HG02798 (cell line): ENCODE data around the gene NSD1.
"Not testable (repeated sequence)": the region's sequence is repeated elsewhere in the genome, so short reads cannot be mapped to it uniquely, and the experiment has no call there.

Source experiments
- ATAC-seq: cut with Tn5 transposase; IDR thresholded peaks from one replicate; pipeline ENCODE4 v1.9.1; 2021; ENCODE audit warnings: mild to moderate bottlenecking; ENCODE audit not compliant: unreplicated experiment, poor library complexity

NSD1 gene

GRCh38 chr5:177212242-177212641, 78.7 kb downstream of the NSD1 start:
- ATAC-seq = no peak

- no peak for ATAC-seq
These were observed 87.0 kb downstream of the NSD1 start for GRCh38 chr5:177220576-177220975.

GRCh38 chr5:177222269-177222668, 88.7 kb downstream of the NSD1 start:
- ATAC-seq = no peak

GRCh38 chr5:177225798-177226197, 92.2 kb downstream of the NSD1 start:
- no peak for ATAC-seq

DNA sequence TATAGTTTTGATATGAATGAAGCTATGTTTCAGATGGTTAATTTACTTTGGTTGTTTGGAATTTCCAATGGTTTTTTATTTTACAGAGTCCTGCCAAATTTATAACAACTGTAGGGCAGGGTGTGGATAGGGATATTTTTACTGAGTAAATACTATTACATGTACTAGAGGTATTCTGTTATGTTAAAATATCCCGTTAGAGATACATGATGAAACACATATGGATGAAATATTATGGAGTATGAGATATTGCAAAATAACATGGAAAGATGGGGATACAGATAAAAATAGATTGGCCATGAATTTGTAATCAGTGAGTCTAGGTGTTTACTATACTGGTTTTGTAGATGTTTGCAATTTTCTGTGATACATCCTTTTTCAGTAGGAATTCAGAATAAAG, 93.3 kb downstream of the NSD1 start:
- ATAC-seq = no peak

- no peak for ATAC-seq
These were observed 95.2 kb downstream of the NSD1 start for GRCh38 chr5:177228751-177229150.

DNA sequence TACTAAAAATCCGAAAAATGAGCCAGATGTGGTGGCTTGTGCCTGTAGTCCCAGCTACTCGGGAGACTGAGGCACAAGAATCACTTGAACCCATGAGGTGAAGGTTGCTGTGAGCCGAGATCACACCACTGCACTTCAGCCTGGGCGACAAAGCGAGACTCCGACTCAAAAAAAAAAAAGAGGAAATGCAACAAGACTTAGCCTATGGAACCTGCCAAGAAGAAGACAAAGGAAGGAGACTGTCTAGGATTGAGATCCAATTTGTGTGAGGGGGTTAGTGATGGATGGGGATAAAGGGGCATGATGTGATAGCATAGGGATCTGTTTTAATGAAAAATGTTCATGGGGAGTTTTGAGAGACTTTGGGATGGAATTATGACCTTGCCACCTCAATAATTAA, 97.1 kb downstream of the NSD1 start:
- no peak for ATAC-seq

GRCh38 chr5:177231479-177232250, 98.1 kb downstream of the NSD1 start:
- ATAC-seq = no peak

DNA sequence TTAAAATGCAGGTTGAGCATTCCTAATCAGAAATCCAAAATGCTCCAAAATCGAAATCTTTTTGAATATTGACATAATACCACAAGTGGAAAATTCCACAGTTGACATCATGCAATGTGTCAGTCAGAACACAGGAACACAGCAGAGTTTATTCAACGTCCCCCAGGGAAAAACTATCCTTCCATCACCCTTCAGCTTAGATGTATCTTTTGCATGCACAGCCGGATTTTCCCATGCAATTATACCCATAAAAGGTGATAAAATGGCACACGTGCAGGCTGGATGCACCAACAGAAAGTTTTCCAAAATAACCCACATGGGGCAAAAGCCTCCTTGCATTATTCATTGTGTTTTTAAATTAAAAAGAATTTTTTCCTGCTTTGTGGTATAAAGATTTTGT, 98.8 kb downstream of the NSD1 start:
- no peak for ATAC-seq

DNA sequence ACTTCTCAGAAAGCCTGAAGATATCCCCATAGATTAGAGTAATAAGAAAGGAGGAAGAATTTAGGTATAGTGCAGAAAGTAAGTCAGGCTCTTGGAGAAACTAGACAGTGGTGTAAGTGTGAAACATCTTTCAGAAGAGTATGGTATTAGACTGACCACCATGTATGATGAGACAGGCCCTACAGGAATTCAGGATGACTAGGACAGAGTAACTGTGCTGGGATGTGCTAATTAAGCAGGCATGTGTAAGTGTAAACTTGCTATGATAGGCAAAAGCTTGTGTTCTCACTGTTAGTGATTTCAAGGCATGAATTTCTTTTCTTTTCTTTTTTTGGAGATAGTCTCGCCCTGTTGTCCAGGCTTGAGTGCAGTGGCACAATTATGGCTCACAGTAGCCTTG, 99.2 kb downstream of the NSD1 start:
- no peak for ATAC-seq

DNA sequence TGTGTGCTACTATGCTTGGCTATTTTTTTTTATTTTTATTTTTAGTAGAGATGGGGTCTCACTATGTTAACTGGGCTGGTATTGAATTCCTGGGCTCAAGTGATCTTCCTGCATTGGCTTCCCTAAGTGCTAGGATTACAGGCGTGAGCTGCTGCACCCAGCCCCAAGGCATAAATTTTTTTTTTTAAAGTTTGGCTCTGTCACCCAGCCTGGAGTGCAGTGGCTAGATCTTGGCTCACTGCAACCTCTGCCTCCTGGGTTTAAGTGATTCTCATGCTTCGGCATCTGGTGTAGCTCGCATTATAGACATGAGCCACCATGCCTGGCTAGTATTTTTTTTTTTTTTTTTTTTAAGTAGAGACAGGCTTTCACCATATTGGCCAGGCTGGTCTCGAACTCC, 99.6 kb downstream of the NSD1 start:
- ATAC-seq = no peak

- ATAC-seq = no peak
These were observed 100.2 kb downstream of the NSD1 start for GRCh38 chr5:177233802-177234201.

- ATAC-seq = no peak
These were observed 101.3 kb downstream of the NSD1 start for GRCh38 chr5:177234841-177235240.

GRCh38 chr5:177241768-177242167, 108.2 kb downstream of the NSD1 start:
- no peak for ATAC-seq

GRCh38 chr5:177242304-177242703, 108.7 kb downstream of the NSD1 start:
- no peak for ATAC-seq

GRCh38 chr5:177249761-177250537, 116.4 kb downstream of the NSD1 start:
- ATAC-seq = no peak

- no peak for ATAC-seq
These were observed 119.7 kb downstream of the NSD1 start for GRCh38 chr5:177253252-177253651.

DNA sequence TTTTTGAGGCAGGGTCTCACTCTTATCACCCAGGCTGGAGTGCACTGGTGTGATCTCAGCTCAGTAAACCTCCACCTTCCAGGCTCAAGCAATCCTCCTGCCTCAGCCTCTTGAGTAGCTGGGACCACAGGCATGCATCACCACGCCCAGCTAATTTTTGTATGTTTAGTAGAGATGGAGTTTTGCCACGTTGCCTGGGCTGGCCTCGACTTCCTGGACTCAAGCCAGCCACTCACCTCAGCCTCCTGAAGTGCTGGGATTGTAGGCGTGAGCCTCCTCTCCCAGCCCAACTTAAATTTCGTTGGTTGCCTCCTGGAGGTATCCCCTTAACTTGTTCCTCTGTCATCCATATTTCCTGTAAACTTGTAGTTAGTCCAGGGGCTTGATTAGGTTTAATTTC, 122.7 kb downstream of the NSD1 start:
- ATAC-seq = no peak

GRCh38 chr5:177258711-177259110, 125.1 kb downstream of the NSD1 start:
- not testable (repeated sequence) for ATAC-seq

DNA sequence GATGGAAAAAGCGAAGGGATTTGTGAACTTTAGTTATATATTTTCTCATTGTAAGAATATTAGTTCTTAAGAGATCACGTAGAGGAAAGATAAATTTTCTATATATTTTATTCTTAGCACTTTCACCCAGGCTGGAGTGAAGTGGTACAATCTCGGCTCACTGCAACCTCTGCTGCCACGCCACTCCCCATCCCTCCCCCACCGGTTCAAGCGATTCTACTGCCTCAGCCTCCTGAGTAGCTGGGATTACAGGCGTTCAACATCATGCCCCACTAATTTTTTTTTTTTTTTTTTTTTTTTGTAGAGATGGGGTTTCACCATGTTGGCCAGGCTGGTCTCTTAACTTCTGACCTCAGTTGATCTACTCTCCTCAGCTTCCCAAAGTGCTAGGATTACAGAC, 127.4 kb downstream of the NSD1 start:
- ATAC-seq = no peak

DNA sequence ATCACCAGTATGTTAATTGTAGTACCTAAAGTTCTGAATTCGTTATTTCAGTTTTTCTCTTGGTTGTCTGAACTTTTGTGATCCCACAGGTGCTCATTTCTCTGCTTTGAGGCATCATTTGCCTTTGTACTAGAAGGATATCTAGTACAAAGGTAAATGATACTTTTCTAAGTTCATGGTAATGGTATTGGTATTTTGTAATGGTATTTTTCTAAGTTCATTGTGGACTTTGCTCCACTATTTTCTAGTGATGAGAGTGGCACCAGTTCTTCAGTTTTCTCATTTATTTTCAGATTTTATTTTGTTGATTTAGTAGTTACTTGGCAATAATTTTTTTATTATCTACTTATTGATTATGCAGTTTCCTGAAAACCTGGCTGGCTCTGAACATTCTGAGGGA, 127.9 kb downstream of the NSD1 start:
- ATAC-seq = no peak

DNA sequence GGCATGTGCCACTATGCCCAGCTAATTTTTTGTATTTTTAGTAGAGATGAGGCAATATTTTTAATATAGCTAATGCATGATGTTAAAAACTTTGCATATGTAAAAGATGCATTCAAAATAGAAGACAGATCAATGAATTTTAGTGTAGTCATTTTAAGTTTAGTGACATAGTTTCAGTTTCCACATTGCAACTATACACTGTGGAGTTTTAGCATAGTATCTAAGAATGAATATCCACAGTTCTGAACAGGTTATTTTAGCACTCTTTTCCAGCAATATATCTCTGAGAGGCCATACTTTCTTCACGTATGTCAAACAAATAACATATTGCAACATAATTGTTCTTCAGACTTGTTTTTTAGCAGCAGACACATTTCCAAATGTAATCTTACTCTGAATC, 130.6 kb downstream of the NSD1 start:
- ATAC-seq = no peak
